ENCODE measurements around the gene ZC3H7A. TPM values are rescaled to one million over a fixed set of nuclear protein-coding genes. Genes with fewer than 3 reads are reported as not detected.
A peak's percentile ranks its signal among the peaks of the same experiment; 100 is the strongest.

Gene ZC3H7A
- total and polyA plus RNA-seq, 10 of the 15 experiments (the other 5 are each of a cell fraction or from before 2014, with no cell fraction given) = 46.3 to 188 (median 68.6) TPM

DNA sequence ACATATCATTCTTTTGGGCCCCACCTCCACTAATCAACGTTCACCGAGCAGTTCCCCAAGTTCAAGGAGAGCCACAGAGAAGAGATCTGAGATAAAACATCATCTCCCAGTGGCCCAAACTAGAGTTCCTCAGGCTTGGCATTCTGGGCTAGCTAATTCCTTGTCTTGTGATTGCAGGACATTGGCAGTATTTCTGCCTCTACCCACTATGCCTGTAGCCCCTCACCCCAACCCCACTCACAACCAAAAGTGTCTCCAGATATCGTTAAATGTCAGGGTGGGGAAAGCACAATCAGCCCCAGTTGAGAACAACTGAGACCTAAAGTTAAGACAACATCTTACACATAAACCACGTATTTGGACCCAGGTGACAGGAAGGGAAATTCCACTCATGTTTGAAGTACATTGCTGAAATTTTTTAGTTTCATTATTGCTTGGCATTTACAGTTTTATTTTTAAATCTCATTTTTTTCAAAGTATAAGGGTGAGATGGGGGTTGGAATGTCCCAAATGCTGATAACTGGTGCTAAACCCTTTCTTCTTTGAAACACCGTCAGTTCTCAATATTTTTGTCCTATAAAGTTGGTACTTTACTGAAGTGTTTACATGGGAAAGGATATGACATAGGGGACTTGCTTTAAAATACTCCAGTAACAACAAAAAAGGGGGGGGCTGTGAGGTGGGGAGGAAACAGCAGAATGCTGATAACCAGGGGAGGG, 13.6 kb downstream of the ZC3H7A start (continued):
- TF ChIP-seq ZNF622 (IDR thresholded peaks at IDR 0.05) = no peak
- TF ChIP-seq RFX5 (IDR thresholded peaks at IDR 0.05; ENCODE audit: low read depth, low read length) = no peak
- TF ChIP-seq, protein P1, sequence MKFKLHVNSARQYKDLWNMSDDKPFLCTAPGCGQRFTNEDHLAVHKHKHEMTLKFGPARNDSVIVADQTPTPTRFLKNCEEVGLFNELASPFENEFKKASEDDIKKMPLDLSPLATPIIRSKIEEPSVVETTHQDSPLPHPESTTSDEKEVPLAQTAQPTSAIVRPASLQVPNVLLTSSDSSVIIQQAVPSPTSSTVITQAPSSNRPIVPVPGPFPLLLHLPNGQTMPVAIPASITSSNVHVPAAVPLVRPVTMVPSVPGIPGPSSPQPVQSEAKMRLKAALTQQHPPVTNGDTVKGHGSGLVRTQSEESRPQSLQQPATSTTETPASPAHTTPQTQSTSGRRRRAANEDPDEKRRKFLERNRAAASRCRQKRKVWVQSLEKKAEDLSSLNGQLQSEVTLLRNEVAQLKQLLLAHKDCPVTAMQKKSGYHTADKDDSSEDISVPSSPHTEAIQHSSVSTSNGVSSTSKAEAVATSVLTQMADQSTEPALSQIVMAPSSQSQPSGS (IDR thresholded peaks at IDR 0.05; ENCODE audit: low read length) = peak; percentile 89
- TF ChIP-seq ZNF217 (IDR thresholded peaks at IDR 0.05) = no peak
- TF ChIP-seq POLR2AphosphoS5 (IDR thresholded peaks at IDR 0.05; ENCODE audit: low read length) = peak; percentile 67
- TF ChIP-seq SIN3A (IDR thresholded peaks at IDR 0.05; ENCODE audit: low read depth, low read length) = peak; percentile 70; the same call in 1 of the 2 replicates
- peak; percentile 38 to 72 for TF ChIP-seq IKZF2 (IDR thresholded peaks at IDR 0.05)
- peak; percentile 39 for TF ChIP-seq MXI1 (IDR thresholded peaks at IDR 0.05; ENCODE audit: low read depth, low read length)
- peak; percentile 87 for TF ChIP-seq MTA2 (IDR thresholded peaks at IDR 0.05; ENCODE audit: low read depth)
- TF ChIP-seq TBL1XR1 (IDR thresholded peaks at IDR 0.05; ENCODE audit: low read depth, low read length) = peak; percentile 72
- no peak for TF ChIP-seq EZH2 (IDR thresholded peaks at IDR 0.05; ENCODE audit: borderline replicate concordance, control insufficient read depth, low read depth, low read length)
- TF ChIP-seq MYC (IDR thresholded peaks at IDR 0.05; ENCODE audit: insufficient read depth, insufficient read length, insufficient replicate concordance, low read length, severe bottlenecking) = no peak
- peak; percentile 56; the same call in 1 of the 2 replicates for TF ChIP-seq ZNF687 (IDR thresholded peaks at IDR 0.05)
- peak; percentile 97 for TF ChIP-seq RELB (IDR thresholded peaks at IDR 0.05; ENCODE audit: low read depth)
- peak; percentile 34; the same call in 1 of the 2 replicates for TF ChIP-seq PAX5 (IDR thresholded peaks at IDR 0.05; ENCODE audit: borderline replicate concordance, low read depth, low read length)
- TF ChIP-seq IKZF1 (conservative IDR thresholded peaks at IDR 0.05) = peak; percentile 21; the same call in 1 of the 2 replicates
- TF ChIP-seq, protein P2, sequence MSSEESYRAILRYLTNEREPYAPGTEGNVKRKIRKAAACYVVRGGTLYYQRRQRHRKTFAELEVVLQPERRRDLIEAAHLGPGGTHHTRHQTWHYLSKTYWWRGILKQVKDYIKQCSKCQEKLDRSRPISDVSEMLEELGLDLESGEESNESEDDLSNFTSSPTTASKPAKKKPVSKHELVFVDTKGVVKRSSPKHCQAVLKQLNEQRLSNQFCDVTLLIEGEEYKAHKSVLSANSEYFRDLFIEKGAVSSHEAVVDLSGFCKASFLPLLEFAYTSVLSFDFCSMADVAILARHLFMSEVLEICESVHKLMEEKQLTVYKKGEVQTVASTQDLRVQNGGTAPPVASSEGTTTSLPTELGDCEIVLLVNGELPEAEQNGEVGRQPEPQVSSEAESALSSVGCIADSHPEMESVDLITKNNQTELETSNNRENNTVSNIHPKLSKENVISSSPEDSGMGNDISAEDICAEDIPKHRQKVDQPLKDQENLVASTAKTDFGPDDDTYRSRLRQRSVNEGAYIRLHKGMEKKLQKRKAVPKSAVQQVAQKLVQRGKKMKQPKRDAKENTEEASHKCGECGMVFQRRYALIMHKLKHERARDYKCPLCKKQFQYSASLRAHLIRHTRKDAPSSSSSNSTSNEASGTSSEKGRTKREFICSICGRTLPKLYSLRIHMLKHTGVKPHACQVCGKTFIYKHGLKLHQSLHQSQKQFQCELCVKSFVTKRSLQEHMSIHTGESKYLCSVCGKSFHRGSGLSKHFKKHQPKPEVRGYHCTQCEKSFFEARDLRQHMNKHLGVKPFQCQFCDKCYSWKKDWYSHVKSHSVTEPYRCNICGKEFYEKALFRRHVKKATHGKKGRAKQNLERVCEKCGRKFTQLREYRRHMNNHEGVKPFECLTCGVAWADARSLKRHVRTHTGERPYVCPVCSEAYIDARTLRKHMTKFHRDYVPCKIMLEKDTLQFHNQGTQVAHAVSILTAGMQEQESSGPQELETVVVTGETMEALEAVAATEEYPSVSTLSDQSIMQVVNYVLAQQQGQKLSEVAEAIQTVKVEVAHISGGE (CRISPR knock-in tag; IDR thresholded peaks at IDR 0.05) = no peak
- TF ChIP-seq SUPT20H (IDR thresholded peaks at IDR 0.05; ENCODE audit: borderline replicate concordance, control insufficient read depth, low read depth, low read length) = no peak
- peak; percentile 54; the same call in 1 of the 2 replicates for TF ChIP-seq TAF1 (IDR thresholded peaks at IDR 0.05; ENCODE audit: borderline replicate concordance, low read depth, low read length)
